H1 (cell line): Measurements from ENCODE around the gene ICE1.

Source experiments
- BRCA1 ChIP-seq: IDR thresholded peaks from 2 replicates; pipeline ENCODE4 v1.6.1; 2012; ENCODE audit warnings: low read depth, low read length, improper control_type of control experiment
- EZH2 ChIP-seq: fragments of 200-600 bp; sonication (generic); IDR thresholded peaks from 2 replicates; pipeline ENCODE4 v1.7.1; 2012; ENCODE audit warnings: low read depth, mild to moderate bottlenecking, moderate library complexity, low read length, inconsistent platforms; ENCODE audit not compliant: severe bottlenecking
- GTF2F1 ChIP-seq: IDR thresholded peaks from 2 replicates; pipeline ENCODE4 v1.6.1; 2012; ENCODE audit warnings: low read depth, low read length, improper control_type of control experiment, borderline replicate concordance
- RFX5 ChIP-seq: IDR thresholded peaks from 2 replicates; pipeline ENCODE4 v1.6.1; 2011; ENCODE audit warnings: low read depth, low read length, improper control_type of control experiment, borderline replicate concordance
- SP4 ChIP-seq: IDR thresholded peaks from 2 replicates; pipeline ENCODE4 v1.6.1; 2012; ENCODE audit warnings: low read length, inconsistent platforms
- TBP ChIP-seq: IDR thresholded peaks from 2 replicates; pipeline ENCODE4 v1.6.1; 2011; ENCODE audit warnings: low read depth, low read length, improper control_type of control experiment
- TF ChIP-seq, protein P1 (sequence below), 3 experiments: IDR thresholded peaks; 1 replicate in 2 of 3; 2 replicates in 1 of 3; pipeline versions ENCODE4 v1.5.1 to v1.6.1; 2011; ENCODE audit warnings: low read length in 3 of 3, mild to moderate bottlenecking in 3 of 3, inconsistent platforms in 2 of 3, low read depth in 1 of 3, moderate library complexity in 1 of 3; ENCODE audit not compliant: insufficient read depth in 1 of 3; ENCODE audit errors: control extremely low read depth in 1 of 3

DNA sequence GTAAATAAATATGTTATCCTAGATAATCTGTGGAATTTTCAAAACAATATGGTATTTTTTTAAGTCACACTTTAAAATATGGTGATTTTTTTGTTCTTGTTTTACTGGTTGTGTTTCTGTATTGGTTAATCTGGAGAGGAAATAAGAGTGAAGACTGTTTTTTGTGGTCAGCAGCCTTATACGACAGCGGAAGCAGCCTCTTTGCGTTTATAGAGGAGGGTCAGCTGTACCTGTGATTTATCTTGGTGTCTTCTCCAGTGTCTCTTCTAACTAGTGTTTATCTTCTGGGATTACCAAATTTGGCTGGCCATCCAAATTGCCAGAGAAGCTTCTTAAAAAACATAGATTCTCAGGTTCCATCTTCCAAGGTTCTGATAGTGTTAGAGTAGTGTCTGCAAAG lies 58.7 kb downstream of the ICE1 start:
- TF ChIP-seq RFX5: no peak
- TF ChIP-seq TBP: no peak
- TF ChIP-seq, protein P1, sequence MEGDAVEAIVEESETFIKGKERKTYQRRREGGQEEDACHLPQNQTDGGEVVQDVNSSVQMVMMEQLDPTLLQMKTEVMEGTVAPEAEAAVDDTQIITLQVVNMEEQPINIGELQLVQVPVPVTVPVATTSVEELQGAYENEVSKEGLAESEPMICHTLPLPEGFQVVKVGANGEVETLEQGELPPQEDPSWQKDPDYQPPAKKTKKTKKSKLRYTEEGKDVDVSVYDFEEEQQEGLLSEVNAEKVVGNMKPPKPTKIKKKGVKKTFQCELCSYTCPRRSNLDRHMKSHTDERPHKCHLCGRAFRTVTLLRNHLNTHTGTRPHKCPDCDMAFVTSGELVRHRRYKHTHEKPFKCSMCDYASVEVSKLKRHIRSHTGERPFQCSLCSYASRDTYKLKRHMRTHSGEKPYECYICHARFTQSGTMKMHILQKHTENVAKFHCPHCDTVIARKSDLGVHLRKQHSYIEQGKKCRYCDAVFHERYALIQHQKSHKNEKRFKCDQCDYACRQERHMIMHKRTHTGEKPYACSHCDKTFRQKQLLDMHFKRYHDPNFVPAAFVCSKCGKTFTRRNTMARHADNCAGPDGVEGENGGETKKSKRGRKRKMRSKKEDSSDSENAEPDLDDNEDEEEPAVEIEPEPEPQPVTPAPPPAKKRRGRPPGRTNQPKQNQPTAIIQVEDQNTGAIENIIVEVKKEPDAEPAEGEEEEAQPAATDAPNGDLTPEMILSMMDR (IDR thresholded peaks at IDR 0.05; ENCODE audit: control extremely low read depth in 1 of 3, insufficient read depth in 1 of 3, low read depth in 1 of 3, low read length in 3 of 3): no peak
- TF ChIP-seq SP4: no peak
- no peak for TF ChIP-seq EZH2
- no peak for TF ChIP-seq BRCA1
- TF ChIP-seq GTF2F1: no peak
